K562 (cell line): ENCODE data around the gene SLC20A1. TPM values are rescaled to one million over a fixed set of nuclear protein-coding genes. Genes with fewer than 3 reads are reported as not detected.
A peak's percentile ranks its signal among the peaks of the same experiment; 100 is the strongest.

Experiments used
- CBX8 ChIP-seq: fragments of 200-600 bp; sonication (generic); IDR thresholded peaks from 2 replicates; pipeline ENCODE4 v1.6.1; 2012; ENCODE audit warnings: borderline replicate concordance, mixed run types, low read depth, mild to moderate bottlenecking, moderate library complexity, mixed read lengths, low read length, control low read depth, inconsistent platforms; ENCODE audit not compliant: poor library complexity, severe bottlenecking; ENCODE audit errors: extremely low read depth
- CCNT2 ChIP-seq: IDR thresholded peaks from 2 replicates; pipeline ENCODE4 v1.6.1; 2011; ENCODE audit warnings: borderline replicate concordance, low read depth, mild to moderate bottlenecking, moderate library complexity, mixed read lengths, low read length; ENCODE audit not compliant: insufficient read length; ENCODE audit errors: extremely low read depth
- EP400 ChIP-seq: fragments of 450-650 bp; IDR thresholded peaks from 2 replicates; pipeline ENCODE4 v1.6.1; 2017; ENCODE audit warnings: antibody characterized with exemption, mild to moderate bottlenecking, moderate library complexity
- GTF2E2 ChIP-seq: fragments of 200-800 bp; sonication (Bioruptor generic); IDR thresholded peaks from 2 replicates; pipeline ENCODE4 v1.6.1; 2016; ENCODE audit warnings: missing genetic modification characterization, missing compliant biosample characterization
- HCFC1 ChIP-seq: IDR thresholded peaks from 2 replicates; pipeline ENCODE4 v1.6.1; 2012; ENCODE audit warnings: low read depth, low read length, improper control_type of control experiment
- MCM5 ChIP-seq: fragments of 450-650 bp; IDR thresholded peaks from 2 replicates; pipeline ENCODE4 v1.6.1; 2016; ENCODE audit warnings: low read depth
- SMARCA5 ChIP-seq: fragments of 450-650 bp; IDR thresholded peaks from 2 replicates; pipeline ENCODE4 v1.6.1; 2016
- SREBF1 ChIP-seq: fragments of 150-350 bp; IDR thresholded peaks from 2 replicates; pipeline ENCODE4 v1.6.1; 2014; ENCODE audit warnings: antibody characterized with exemption, low read depth, low read length, borderline replicate concordance
- TCFL5 ChIP-seq: fragments of 250-450 bp; sonication (Bioruptor Pico); conservative IDR thresholded peaks from 2 replicates; pipeline ENCODE4 v1.6.1; 2021; ENCODE audit warnings: mild to moderate bottlenecking, moderate library complexity, matching md5 sums
- ZNF197 ChIP-seq: fragments of 200-800 bp; sonication (Bioruptor generic); IDR thresholded peaks from 2 replicates; pipeline ENCODE4 v1.6.1; 2016; ENCODE audit warnings: low read depth, missing genetic modification characterization, missing compliant biosample characterization
- ZNF232 ChIP-seq: sonication (generic); formaldehyde crosslinking; IDR thresholded peaks from 2 replicates; pipeline ENCODE4 v1.8.0; 2022; ENCODE audit warnings: mild to moderate bottlenecking, missing genetic modification reagents
- polyA plus RNA-seq, 8 experiments: library from polyadenylated mRNA; depleted of rRNA in 4 of 8; stranded (reverse) in 5 of 8; unstranded in 3 of 8; fragments of >200 nt; fragmentation: Nextera tagmentation in 2 of 8; fragmentation: Illumina TruSeq in 1 of 8; extraction: Ambion mirVana in 2 of 8; extraction: Trizol in 1 of 8; gene quantifications; 2 replicates each; pipeline versions ENCODE4 v1.2.1 to v1.2.3, GENCODE V29; 2011 to 2014; ENCODE audit warnings: inconsistent platforms in 1 of 8, missing spikeins in 1 of 8
- total RNA-seq, 7 experiments: library from RNA; depleted of rRNA in 6 of 7; stranded (reverse); fragments of >200 nt in 6 of 7; fragmentation: Illumina TruSeq in 2 of 7; extraction: Trizol in 2 of 7; gene quantifications; 2 replicates each; pipeline versions ENCODE4 v1.2.1 to v1.2.3, GENCODE V29; 2011 to 2021; ENCODE audit warnings: low replicate concordance in 1 of 7
- TF ChIP-seq, protein P1 (sequence below): sonication (generic); formaldehyde crosslinking; IDR thresholded peaks from 2 replicates; pipeline ENCODE4 v1.8.1; 2023; ENCODE audit warnings: missing genetic modification reagents, mild to moderate bottlenecking, borderline replicate concordance
- TF ChIP-seq, protein P2 (sequence below): fragments of 450-650 bp; formaldehyde crosslinking; IDR thresholded peaks from 2 replicates; pipeline ENCODE4 v1.4.0; 2020; ENCODE audit warnings: mild to moderate bottlenecking, moderate library complexity
- TF ChIP-seq, protein P3 (sequence below): sonication (generic); formaldehyde crosslinking; IDR thresholded peaks from 2 replicates; pipeline ENCODE4 v1.8.0; 2022; ENCODE audit warnings: mild to moderate bottlenecking, missing genetic modification reagents, borderline replicate concordance
- TF ChIP-seq, protein P4 (sequence below): fragments of 250-450 bp; sonication (Bioruptor Pico); IDR thresholded peaks from 2 replicates; pipeline ENCODE4 v1.8.0; 2022; ENCODE audit warnings: inconsistent platforms, mild to moderate bottlenecking, moderate library complexity, borderline replicate concordance
- TF ChIP-seq, protein P5 (sequence below), 2 experiments: fragments of 450-650 bp; IDR thresholded peaks; 2 replicates each; pipeline ENCODE4 v1.6.1; 2016

The SLC20A1 gene
- total and polyA plus RNA-seq, 9 of the 15 experiments (the other 6 are each of a cell fraction or from before 2014, with no cell fraction given), result 53.8 to 150 (median 74.7) TPM

DNA sequence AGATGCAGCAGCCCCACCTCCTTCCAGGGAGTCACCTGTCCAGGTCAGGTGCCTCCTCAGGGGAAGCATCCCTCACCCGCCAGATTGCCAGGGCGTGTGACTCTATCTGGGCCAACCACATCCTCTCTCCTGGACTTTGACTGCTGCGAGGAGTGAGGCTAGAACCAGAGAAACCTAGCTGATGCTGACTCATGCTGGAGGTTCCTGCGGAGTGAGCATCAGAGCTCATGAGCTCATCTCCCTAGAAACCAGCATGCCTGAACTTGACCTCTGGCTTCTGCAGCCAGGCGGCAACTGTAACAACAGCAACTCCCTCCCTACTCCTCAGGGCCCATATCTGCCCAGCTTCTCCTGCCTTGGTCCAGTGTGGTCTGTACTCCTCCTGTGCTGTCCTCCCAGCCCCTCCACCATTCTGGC is 46.8 kb downstream of the SLC20A1 start (continued):
- TF ChIP-seq, protein P1, sequence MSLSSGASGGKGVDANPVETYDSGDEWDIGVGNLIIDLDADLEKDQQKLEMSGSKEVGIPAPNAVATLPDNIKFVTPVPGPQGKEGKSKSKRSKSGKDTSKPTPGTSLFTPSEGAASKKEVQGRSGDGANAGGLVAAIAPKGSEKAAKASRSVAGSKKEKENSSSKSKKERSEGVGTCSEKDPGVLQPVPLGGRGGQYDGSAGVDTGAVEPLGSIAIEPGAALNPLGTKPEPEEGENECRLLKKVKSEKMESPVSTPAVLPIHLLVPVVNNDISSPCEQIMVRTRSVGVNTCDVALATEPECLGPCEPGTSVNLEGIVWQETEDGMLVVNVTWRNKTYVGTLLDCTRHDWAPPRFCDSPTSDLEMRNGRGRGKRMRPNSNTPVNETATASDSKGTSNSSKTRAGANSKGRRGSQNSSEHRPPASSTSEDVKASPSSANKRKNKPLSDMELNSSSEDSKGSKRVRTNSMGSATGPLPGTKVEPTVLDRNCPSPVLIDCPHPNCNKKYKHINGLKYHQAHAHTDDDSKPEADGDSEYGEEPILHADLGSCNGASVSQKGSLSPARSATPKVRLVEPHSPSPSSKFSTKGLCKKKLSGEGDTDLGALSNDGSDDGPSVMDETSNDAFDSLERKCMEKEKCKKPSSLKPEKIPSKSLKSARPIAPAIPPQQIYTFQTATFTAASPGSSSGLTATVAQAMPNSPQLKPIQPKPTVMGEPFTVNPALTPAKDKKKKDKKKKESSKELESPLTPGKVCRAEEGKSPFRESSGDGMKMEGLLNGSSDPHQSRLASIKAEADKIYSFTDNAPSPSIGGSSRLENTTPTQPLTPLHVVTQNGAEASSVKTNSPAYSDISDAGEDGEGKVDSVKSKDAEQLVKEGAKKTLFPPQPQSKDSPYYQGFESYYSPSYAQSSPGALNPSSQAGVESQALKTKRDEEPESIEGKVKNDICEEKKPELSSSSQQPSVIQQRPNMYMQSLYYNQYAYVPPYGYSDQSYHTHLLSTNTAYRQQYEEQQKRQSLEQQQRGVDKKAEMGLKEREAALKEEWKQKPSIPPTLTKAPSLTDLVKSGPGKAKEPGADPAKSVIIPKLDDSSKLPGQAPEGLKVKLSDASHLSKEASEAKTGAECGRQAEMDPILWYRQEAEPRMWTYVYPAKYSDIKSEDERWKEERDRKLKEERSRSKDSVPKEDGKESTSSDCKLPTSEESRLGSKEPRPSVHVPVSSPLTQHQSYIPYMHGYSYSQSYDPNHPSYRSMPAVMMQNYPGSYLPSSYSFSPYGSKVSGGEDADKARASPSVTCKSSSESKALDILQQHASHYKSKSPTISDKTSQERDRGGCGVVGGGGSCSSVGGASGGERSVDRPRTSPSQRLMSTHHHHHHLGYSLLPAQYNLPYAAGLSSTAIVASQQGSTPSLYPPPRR (CRISPR knock-in tag), result 0 out of 2 replicates have a peak, but pooled peaks have one; percentile 46
- TF ChIP-seq, protein P2, sequence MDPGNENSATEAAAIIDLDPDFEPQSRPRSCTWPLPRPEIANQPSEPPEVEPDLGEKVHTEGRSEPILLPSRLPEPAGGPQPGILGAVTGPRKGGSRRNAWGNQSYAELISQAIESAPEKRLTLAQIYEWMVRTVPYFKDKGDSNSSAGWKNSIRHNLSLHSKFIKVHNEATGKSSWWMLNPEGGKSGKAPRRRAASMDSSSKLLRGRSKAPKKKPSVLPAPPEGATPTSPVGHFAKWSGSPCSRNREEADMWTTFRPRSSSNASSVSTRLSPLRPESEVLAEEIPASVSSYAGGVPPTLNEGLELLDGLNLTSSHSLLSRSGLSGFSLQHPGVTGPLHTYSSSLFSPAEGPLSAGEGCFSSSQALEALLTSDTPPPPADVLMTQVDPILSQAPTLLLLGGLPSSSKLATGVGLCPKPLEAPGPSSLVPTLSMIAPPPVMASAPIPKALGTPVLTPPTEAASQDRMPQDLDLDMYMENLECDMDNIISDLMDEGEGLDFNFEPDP (CRISPR knock-in tag), result no peak
- TF ChIP-seq, protein P3, sequence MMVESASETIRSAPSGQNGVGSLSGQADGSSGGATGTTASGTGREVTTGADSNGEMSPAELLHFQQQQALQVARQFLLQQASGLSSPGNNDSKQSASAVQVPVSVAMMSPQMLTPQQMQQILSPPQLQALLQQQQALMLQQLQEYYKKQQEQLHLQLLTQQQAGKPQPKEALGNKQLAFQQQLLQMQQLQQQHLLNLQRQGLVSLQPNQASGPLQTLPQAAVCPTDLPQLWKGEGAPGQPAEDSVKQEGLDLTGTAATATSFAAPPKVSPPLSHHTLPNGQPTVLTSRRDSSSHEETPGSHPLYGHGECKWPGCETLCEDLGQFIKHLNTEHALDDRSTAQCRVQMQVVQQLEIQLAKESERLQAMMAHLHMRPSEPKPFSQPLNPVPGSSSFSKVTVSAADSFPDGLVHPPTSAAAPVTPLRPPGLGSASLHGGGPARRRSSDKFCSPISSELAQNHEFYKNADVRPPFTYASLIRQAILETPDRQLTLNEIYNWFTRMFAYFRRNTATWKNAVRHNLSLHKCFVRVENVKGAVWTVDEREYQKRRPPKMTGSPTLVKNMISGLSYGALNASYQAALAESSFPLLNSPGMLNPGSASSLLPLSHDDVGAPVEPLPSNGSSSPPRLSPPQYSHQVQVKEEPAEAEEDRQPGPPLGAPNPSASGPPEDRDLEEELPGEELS (CRISPR knock-in tag), result no peak
- no peak for TF ChIP-seq EP400
- TF ChIP-seq TCFL5 (CRISPR knock-in tag), result no peak
- TF ChIP-seq, protein P4, sequence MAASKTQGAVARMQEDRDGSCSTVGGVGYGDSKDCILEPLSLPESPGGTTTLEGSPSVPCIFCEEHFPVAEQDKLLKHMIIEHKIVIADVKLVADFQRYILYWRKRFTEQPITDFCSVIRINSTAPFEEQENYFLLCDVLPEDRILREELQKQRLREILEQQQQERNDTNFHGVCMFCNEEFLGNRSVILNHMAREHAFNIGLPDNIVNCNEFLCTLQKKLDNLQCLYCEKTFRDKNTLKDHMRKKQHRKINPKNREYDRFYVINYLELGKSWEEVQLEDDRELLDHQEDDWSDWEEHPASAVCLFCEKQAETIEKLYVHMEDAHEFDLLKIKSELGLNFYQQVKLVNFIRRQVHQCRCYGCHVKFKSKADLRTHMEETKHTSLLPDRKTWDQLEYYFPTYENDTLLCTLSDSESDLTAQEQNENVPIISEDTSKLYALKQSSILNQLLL (CRISPR knock-in tag), result no peak
- TF ChIP-seq CCNT2, result no peak
- no peak for TF ChIP-seq GTF2E2 (tag)
- TF ChIP-seq HCFC1, result no peak
- TF ChIP-seq SMARCA5, result no peak
- no peak for TF ChIP-seq SREBF1
- TF ChIP-seq CBX8, result no peak
- TF ChIP-seq, protein P5, sequence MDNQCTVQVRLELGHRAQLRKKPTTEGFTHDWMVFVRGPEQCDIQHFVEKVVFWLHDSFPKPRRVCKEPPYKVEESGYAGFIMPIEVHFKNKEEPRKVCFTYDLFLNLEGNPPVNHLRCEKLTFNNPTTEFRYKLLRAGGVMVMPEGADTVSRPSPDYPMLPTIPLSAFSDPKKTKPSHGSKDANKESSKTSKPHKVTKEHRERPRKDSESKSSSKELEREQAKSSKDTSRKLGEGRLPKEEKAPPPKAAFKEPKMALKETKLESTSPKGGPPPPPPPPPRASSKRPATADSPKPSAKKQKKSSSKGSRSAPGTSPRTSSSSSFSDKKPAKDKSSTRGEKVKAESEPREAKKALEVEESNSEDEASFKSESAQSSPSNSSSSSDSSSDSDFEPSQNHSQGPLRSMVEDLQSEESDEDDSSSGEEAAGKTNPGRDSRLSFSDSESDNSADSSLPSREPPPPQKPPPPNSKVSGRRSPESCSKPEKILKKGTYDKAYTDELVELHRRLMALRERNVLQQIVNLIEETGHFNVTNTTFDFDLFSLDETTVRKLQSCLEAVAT (IDR thresholded peaks at IDR 0.05), result no peak
- no peak for TF ChIP-seq MCM5
- no peak for TF ChIP-seq ZNF197
- no peak for TF ChIP-seq ZNF232 (CRISPR knock-in tag)
